ENCODE results near the gene CSHL1.
A peak's percentile ranks its signal among the peaks of the same experiment; 100 is the strongest.
"Not testable (repeated sequence)": the region's sequence is repeated elsewhere in the genome, so short reads cannot be mapped to it uniquely, and the experiment has no call there.

Gene CSHL1

DNA sequence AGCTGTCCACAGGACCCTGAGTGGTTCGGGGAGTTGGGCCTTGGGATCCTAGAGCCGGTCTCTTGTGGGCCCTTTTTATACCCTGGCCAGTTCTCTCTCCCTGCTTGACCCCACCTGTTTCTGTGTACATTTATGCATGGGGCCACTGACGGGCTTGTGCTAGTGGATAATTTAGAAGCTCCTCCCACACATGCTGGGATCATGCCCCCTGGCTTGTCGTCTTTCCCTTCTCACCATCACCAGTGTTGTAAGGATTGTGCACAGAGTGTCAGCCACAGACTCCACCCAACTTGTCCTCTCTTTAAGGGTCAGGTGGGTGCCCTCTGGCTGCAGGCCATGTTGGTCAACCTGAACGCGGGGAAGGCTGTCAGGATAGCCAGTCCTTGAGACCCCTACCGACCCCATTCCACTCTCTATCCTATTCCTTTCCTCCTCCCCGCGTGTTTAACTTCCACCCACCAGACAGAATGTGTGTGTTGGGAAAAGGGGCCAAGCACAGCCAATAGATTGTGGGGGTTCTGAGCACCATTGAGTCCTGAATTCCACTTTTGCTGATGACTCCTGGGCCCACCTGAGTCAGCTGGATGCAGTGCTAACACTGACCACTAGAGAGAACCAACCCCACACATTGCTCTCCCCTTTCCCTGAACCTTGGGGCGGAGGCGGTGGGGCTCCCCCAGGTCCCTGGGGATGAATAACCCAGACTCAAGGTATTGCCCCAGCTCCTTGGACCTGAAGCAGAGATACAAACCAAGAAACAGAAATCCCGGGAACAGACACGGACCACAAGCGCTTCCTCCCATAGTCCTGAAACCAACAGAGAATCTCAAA is 14.3 kb downstream of the CSHL1 start, which contains the start of gene CSH1:
Gene CSH1, minus strand, starts transcription at position 51 of the 831 bp plus-strand sequence. CDS start 63 bp downstream, outside the sequence.
- DNase-seq (ENCODE audit: low read depth in 1 of 2, low spot score in 1 of 2); in situ Hi-C loops (cut with HindIII; ENCODE audit: low pct_unique_long_range_greater_than_20kb, low sequenced_read_pairs): not testable (repeated sequence)

DNA sequence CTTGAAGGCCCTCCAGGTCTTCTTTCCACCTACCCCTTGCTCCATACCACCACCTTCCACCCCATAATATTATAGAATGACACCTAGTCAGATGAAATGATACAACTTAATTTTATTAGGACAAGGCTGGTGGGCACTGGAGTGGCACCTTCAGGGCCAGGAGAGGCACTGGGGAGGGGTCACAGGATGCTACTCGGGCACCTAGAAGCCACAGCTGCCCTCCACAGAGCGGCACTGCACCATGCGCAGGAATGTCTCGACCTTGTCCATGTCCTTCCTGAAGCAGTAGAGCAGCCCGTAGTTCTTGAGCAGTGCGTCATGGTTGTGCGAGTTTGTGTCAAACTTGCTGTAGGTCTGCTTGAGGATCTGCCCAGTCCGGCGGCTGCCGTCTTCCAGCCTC is 16.2 kb downstream of the CSHL1 start:
- DNase-seq (ENCODE audit: low read depth in 1 of 2, low spot score in 1 of 2); in situ Hi-C loops (cut with HindIII; ENCODE audit: low pct_unique_long_range_greater_than_20kb, low sequenced_read_pairs): not testable (repeated sequence)

DNA sequence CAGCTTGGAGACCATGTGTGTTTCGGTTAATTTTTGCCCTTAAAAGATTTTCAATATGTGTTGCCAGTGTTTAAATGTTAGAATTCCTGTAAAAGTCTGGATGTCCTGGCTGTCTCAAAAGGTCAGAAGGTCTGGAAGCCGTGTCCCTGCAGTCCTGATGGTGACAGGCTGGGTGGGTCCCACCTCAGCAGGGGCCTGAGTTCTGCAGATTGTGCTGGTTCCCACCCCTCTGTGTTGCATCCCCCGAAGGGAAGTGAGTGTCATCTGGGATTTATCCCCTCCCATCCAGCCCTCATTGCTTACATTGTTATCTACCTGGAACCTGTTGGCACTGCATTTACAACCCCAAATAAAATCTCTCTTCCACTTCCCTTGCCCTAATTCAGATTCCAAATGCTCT is 17.0 kb downstream of the CSHL1 start:
- in situ Hi-C loops (cut with HindIII; ENCODE audit: low pct_unique_long_range_greater_than_20kb, low sequenced_read_pairs); DNase-seq (ENCODE audit: low read depth in 1 of 2, low spot score in 1 of 2): not testable (repeated sequence)

DNA sequence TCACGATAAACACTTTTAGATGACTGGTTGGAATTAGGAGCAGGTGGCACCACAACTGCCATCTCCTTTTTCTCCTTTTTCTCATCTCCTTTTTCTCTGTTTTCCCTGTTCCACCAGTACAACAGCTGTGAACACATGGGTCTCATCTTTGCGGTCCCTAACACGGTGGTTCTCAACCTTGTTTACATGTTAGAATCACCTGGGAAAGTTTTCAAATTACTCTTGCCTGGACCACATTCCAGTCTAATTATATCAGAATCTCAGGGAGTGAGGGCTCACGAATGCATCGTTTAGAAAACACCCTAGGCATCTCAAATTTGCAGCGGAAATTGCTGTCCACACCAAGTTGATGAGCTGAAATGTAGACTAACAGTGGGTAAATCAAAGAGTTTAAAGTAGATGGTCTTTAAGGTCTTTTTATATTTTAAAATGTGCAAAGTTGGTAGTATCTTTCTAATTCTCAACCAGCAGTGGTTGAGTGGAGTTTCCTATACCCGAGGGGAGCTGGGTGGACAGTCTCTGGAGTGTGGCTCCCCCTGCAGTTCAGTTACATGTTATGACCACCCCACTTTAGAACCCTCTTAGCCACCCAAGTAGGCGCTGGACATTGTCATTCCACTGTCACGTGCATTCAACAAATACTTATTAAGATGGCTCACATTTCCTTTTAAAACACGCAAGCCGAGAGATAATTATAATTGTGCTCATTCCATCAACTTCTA is 18.6 kb downstream of the CSHL1 start:
- in situ Hi-C loops (cut with HindIII; ENCODE audit: low pct_unique_long_range_greater_than_20kb, low sequenced_read_pairs): not testable (repeated sequence)
- DNase-seq (ENCODE audit: low read depth in 1 of 2, low spot score in 1 of 2): peak in 1 of 2 experiments; percentile 38

DNA sequence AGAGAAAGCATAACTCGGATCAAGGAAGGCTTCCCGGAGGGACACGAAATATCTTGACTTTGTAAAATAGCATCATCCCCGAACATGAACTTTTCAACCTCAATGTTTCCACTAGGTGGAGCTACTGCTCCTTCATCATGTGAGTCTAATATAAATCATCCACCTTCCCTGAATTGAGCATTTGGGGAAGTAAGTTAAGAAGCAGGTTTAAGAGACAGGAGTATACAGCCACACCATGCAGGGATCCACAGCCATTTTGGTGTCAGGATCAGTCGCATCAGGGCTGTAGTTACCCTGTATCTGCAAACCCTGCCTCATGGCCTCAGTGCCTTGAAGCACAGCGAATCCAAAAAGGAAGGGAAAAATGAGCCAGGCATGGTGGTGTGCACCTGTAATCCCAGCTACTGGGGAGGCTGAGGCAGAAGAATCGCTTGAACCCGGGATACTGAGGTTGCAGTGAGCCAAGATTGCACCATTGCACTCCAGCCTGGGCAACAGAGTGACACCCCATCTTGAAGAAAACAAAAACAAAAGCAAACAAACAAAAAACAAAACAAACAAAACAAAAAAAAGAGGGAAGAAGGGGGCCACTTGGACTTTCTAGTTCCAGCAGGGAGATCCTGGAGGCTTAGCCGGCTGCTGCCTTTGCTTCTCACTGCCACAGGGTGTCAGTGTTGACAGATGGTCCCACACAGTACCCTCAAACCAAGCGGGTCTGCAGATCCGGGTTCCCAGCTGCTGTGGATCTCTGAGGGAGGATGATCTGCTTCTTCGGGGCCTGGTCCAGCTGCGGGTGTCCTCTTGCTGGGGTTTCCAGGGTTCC is 21.8 kb downstream of the CSHL1 start:
- DNase-seq (ENCODE audit: low read depth in 1 of 2, low spot score in 1 of 2): peak in 1 of 2 experiments; percentile 51
- in situ Hi-C loops (cut with HindIII; ENCODE audit: low pct_unique_long_range_greater_than_20kb, low sequenced_read_pairs): not testable (repeated sequence)

DNA sequence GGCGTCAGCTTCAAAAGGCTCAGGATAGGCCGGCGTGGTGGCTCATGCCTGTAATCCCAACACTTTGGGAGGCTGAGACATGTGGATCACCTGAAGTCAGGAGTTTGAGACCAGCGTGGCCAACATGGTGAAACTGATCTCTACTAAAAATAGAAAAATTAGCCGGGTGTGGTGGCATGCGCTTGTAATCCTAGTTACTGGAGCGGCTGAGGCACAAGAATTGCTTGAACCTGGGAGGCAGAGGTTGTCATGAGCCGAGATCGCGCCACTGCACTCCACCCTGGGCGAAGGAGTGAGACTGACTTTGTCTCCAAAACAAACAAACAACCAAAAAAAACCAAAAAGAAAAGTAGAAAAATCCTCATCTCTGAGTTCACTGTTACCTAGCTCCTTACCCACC is 25.9 kb downstream of the CSHL1 start:
- in situ Hi-C loops (cut with HindIII; ENCODE audit: low pct_unique_long_range_greater_than_20kb, low sequenced_read_pairs); DNase-seq (ENCODE audit: low read depth in 1 of 2, low spot score in 1 of 2): not testable (repeated sequence)

DNA sequence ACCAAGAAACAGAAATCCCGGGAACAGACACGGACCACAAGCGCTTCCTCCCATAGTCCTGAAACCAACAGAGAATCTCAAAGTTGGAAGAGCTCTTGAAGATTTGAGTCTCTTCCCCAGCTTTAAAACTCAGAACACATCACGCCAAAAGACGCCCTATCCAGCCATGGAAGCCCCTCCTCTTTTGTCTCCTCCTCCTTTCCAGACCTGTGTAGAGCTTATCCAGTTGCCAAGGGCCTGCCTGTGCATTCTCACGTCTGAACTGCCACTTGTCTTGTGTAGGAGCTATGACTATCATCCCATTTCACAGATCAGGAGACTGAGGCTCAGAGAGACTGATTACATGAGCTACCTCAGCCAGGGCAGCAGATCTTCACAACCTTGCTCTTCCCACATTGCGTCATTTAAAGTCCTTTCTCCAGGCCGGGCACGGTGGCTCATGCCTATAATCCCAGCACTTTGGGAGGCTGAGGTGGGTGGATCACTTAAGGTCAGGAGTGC is 28.4 kb downstream of the CSHL1 start:
- peak in 1 of 2 experiments; percentile 27 for DNase-seq (ENCODE audit: low read depth in 1 of 2, low spot score in 1 of 2)
- in situ Hi-C loops (cut with HindIII; ENCODE audit: low pct_unique_long_range_greater_than_20kb, low sequenced_read_pairs): not testable (repeated sequence)

DNA sequence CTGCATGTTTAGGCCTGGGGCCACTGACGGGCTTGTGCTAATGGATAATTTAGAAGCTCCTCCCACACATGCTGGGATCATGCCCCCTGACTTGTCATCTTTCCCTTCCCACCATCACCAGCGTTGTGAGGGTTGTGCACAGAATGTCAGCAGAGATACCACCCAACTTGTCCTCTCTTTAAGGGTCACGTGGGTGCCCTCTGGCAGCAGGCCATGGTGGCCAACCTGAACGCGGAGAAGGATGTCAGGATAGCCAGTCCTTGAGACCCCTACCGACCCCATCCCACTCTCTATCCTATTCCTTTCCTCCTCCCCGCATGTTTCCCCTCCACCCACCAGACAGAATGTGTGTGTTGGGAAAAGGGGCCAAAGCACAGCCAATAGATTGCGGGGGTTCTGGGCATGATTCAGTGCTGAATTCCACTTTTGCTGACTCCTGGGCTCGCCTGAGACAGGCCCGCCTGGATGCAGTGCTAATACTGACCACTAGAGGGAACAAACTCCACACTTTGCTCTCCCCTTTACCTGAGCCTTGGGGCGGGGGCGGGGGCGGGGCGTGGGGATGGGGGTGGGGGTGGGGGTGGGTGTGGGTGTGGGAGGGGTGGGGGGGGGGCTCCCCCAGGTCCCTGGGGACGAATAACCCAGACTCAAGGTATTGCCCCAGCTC is 29.0 kb downstream of the CSHL1 start, which contains the start of gene GH2:
Gene GH2, minus strand, starts transcription at position 10 of the 667 bp plus-strand sequence. CDS start 143 bp downstream, outside the sequence.
- in situ Hi-C loops (cut with HindIII; ENCODE audit: low pct_unique_long_range_greater_than_20kb, low sequenced_read_pairs): no loop called here
- DNase-seq (ENCODE audit: low read depth in 1 of 2, low spot score in 1 of 2): peak; percentile 78 to 79
- no peak for TF ChIP-seq JUND (IDR thresholded peaks at IDR 0.05; ENCODE audit: low read depth)

DNA sequence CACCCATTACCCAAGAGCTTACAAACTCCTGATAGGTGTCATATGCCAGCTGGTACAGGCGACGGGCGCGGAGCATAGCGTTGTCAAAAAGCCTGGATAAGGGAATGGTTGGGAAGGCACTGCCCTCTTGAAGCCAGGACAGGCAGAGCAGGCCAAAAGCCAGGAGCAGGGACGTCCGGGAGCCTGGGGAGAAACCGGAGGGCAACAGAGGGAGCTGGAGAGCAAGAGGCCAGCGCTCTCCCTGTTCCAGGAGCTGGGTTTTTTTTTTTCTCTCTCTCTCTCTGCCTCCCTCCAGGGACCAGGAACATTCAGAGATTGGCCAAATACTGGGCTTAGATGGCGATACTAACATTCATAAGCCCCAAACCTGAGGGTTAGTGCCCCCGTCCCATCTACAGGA is 29.7 kb downstream of the CSHL1 start:
- peak; percentile 21 to 59 for DNase-seq (ENCODE audit: low read depth in 1 of 2, low spot score in 1 of 2)
- in situ Hi-C loops (cut with HindIII; ENCODE audit: low pct_unique_long_range_greater_than_20kb, low sequenced_read_pairs): not testable (repeated sequence)

DNA sequence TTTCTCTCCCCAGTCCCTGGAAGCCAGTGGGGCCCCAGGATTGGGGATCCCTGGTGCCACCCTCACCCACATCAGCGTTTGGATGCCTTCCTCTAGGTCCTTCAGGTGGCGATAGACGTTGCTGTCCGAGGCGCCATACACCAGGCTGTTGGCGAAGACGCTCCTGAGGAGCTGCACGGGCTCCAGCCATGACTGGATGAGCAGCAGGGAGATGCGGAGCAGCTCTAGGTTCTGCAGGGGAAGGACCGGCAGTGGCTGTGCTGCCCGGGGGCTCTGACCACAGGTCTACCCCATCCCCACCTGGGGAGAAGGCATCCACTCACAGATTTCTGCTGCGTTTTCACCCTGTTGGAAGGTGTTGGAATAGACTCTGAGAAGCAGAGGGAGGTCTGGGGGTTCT is 30.4 kb downstream of the CSHL1 start:
- no peak for TF ChIP-seq JUND (IDR thresholded peaks at IDR 0.05; ENCODE audit: low read depth)
- DNase-seq (ENCODE audit: low read depth in 1 of 2, low spot score in 1 of 2): no peak
- in situ Hi-C loops (cut with HindIII; ENCODE audit: low pct_unique_long_range_greater_than_20kb, low sequenced_read_pairs): no loop called here

DNA sequence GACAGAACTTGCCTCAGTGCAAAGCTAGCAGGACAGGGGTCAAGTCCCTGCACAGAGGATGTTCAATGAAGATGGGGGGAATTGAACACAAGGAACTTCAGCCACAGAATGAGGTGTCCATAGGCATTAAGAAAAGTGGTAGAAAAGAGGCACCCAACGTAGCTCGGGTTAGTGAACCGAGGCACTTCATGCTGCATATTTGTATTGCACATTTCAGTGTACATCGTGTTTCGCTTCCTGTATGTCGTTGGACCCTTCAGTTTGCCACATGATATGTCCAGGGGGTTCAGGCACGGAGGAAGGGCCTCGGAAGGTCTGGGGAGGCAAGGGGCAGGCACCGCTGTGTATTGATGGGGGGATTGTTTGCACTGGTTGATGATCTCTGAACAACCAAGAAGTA is 32.6 kb downstream of the CSHL1 start:
- DNase-seq (ENCODE audit: low read depth in 1 of 2, low spot score in 1 of 2); in situ Hi-C loops (cut with HindIII; ENCODE audit: low pct_unique_long_range_greater_than_20kb, low sequenced_read_pairs): not testable (repeated sequence)

DNA sequence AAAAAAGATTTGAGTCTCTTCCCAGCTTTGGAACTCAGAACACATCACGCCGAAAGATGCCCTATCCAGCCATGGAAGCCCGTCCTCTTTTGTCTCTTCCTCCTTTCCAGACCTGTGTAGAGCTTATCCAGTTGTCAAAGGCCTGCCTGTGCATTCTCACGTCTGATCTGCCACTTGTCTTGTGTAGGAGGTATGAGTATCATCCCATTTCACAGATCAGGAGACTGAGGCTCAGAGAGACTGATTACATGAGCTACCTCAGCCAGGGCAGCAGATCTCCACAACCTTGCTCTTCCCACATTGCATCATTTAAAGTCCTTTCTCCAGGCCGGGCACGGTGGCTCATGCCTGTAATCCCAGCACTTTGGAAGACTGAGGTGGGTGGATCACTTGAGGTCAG is 36.4 kb downstream of the CSHL1 start:
- not testable (repeated sequence) for DNase-seq (ENCODE audit: low read depth in 1 of 2, low spot score in 1 of 2)

DNA sequence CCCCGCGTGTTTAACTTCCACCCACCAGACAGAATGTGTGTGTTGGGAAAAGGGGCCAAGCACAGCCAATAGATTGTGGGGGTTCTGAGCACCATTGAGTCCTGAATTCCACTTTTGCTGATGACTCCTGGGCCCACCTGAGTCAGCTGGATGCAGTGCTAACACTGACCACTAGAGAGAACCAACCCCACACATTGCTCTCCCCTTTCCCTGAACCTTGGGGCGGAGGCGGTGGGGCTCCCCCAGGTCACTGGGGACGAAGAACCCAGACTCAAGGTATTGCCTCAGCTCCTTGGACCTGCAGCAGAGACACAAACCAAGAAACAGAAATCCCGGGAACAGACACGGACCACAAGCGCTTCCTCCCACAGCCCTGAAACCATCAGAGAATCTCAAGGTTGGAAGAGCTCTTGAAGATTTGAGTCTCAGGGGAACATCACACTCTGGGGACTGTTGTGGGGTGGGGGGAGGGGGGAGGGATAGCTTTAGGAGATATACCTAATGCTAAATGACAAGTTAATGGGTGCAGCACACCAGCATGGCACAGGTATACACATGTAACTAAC is 36.9 kb downstream of the CSHL1 start:
- in situ Hi-C loops (cut with HindIII; ENCODE audit: low pct_unique_long_range_greater_than_20kb, low sequenced_read_pairs): not testable (repeated sequence)

More for the DNA sequence above, 36.4 kb downstream of the CSHL1 start:
- in situ Hi-C loops (cut with HindIII; ENCODE audit: low pct_unique_long_range_greater_than_20kb, low sequenced_read_pairs): not testable (repeated sequence)

DNA sequence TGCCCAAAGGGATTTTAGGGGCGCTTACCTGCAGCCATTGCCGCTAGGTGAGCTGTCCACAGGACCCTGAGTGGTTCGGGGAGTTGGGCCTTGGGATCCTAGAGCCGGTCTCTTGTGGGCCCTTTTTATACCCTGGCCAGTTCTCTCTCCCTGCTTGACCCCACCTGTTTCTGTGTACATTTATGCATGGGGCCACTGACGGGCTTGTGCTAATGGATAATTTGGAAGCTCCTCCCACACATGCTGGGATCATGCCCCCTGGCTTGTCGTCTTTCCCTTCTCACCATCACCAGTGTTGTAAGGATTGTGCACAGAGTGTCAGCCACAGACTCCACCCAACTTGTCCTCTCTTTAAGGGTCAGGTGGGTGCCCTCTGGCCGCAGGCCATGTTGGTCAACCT is 37.5 kb downstream of the CSHL1 start, which contains the start of gene CSH2:
Gene CSH2, minus strand, starts transcription at position 101 of the 400 bp plus-strand sequence. Its CDS starts 63 bp downstream, at position 38.
- DNase-seq (ENCODE audit: low read depth in 1 of 2, low spot score in 1 of 2); in situ Hi-C loops (cut with HindIII; ENCODE audit: low pct_unique_long_range_greater_than_20kb, low sequenced_read_pairs): not testable (repeated sequence)

More for the DNA sequence above, 36.9 kb downstream of the CSHL1 start:
- DNase-seq (ENCODE audit: low read depth in 1 of 2, low spot score in 1 of 2): not testable (repeated sequence)

DNA sequence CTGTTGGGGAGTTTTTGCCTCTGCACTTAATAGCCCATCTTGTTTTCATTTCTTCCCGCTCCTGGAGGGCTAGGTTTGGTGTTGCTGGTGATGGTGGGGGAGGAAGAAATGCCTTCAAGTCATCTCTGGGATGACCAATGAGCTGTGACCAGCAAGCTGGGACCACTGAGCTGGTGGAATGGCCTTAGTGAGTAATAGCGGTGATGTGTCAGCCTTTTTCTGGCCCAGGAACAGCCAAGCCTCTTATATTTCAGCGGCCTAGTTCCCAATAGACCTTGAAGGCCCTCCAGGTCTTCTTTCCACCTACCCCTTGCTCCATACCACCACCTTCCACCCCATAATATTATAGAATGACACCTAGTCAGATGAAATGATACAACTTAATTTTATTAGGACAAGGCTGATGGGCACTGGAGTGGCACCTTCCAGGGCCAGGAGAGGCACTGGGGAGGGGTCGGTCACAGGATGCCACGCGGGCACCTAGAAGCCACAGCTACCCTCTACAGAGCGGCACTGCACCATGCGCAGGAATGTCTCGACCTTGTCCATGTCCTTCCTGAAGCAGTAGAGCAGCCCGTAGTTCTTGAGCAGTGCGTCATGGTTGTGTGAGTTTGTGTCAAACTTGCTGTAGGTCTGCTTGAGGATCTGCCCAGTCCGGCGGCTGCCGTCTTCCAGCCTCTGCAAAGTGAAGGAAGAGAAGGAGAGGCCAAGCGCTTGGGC is 39.3 kb downstream of the CSHL1 start:
- in situ Hi-C loops (cut with HindIII; ENCODE audit: low pct_unique_long_range_greater_than_20kb, low sequenced_read_pairs); DNase-seq (ENCODE audit: low read depth in 1 of 2, low spot score in 1 of 2): not testable (repeated sequence)

DNA sequence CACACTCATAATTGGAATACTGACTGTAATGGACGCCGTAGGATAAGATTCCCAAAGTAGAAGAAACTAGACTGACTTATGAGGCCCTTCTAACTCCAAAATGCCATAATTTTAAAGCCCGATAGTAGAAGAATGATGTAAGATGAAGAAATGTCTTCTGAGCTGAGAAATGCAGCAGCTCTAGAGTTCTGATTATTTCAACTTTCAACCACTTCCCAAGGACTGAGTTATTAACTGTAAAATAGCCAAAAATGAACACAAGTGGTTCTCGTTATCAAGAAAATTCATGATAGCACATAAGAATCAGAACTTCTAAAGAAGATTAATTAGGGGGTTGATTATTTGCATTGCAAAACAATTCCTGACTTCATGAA is 40.8 kb downstream of the CSHL1 start:
- in situ Hi-C loops (cut with HindIII; ENCODE audit: low pct_unique_long_range_greater_than_20kb, low sequenced_read_pairs); DNase-seq (ENCODE audit: low read depth in 1 of 2, low spot score in 1 of 2): not testable (repeated sequence)

Data from T47D (cell line).